Large intestine (tissue), 12 donors: ENCODE results near the gene LGALS1. TPM values are rescaled to one million over a fixed set of nuclear protein-coding genes. Genes with fewer than 3 reads are reported as not detected.

ENCODE experiments used
- DNase-seq, 2 donors: peaks; one replicate each; pipeline versions ENCODE4 v3.0.0 to v3.0.0-alpha.2; 2013
- H3K27ac ChIP-seq: one replicate; pipeline ENCODE4 v1.5.1; 2013; ENCODE audit warnings: low read length
- H3K27me3 ChIP-seq: 2 replicates; pipeline ENCODE4 v1.6.1; 2013; ENCODE audit warnings: low read length; ENCODE audit not compliant: control insufficient read depth, insufficient read depth
- H3K36me3 ChIP-seq: 2 replicates; pipeline ENCODE4 v1.6.1; 2013; ENCODE audit warnings: low read length; ENCODE audit not compliant: control insufficient read depth, insufficient read depth
- H3K4me1 ChIP-seq: one replicate; pipeline ENCODE4 v1.6.1; 2013; ENCODE audit warnings: low read length; ENCODE audit not compliant: control insufficient read depth, insufficient read depth
- H3K4me3 ChIP-seq: one replicate; pipeline ENCODE4 v1.5.1; 2013; ENCODE audit warnings: low read length
- H3K9me3 ChIP-seq: one replicate; pipeline ENCODE4 v1.6.1; 2013; ENCODE audit warnings: mild to moderate bottlenecking, low read depth, low read length, moderate library complexity; ENCODE audit not compliant: control insufficient read depth
- WGBS: methylation state at CpG from one replicate; pipeline ENCODE4 v1.1.5; 2013; ENCODE audit warnings: low lambda C conversion rate; ENCODE audit not compliant: insufficient coverage; 5-methylcytosine and 5-hydroxymethylcytosine counted together
- long read RNA-seq, 11 donors: transcript quantifications; one replicate each; lab custom pipeline, GENCODE V29; 2026
- polyA plus RNA-seq: library from polyadenylated mRNA; unstranded; fragments of 120-200 nt; gene quantifications from one replicate; pipeline ENCODE4 v1.2.1, GENCODE V29; 2013

Gene LGALS1
- 644 TPM for polyA plus RNA-seq
- long read RNA-seq, donor 1, transcript LGALS1-201 (4 exons, 560 nt), result major isoform, 123 of 149 reads
- long read RNA-seq, donor 1, partial matches to known transcripts, result 11 of 149 reads
- long read RNA-seq, donor 1, other reads (novel, unspliced or antisense), result 12 of 149 reads
- long read RNA-seq, donor 2, transcript LGALS1-201 (4 exons, 560 nt), result major isoform, 236 of 315 reads
- long read RNA-seq, donor 2, partial matches to known transcripts, result 66 of 315 reads
- long read RNA-seq, donor 2, other reads (novel, unspliced or antisense), result 10 of 315 reads
- long read RNA-seq, donor 3, transcript LGALS1-201 (4 exons, 560 nt), result major isoform, 257 of 343 reads
- long read RNA-seq, donor 3, partial matches to known transcripts, result 65 of 343 reads
- long read RNA-seq, donor 3, other reads (novel, unspliced or antisense), result 17 of 343 reads
- long read RNA-seq, donor 4, transcript LGALS1-201 (4 exons, 560 nt), result major isoform, 14 of 15 reads
- long read RNA-seq, donor 4, partial matches to known transcripts, result 0 of 15 reads
- long read RNA-seq, donor 4, other reads (novel, unspliced or antisense), result 0 of 15 reads
- long read RNA-seq, donor 5, transcript LGALS1-201 (4 exons, 560 nt), result major isoform, 310 of 386 reads
- long read RNA-seq, donor 5, partial matches to known transcripts, result 56 of 386 reads
- long read RNA-seq, donor 5, other reads (novel, unspliced or antisense), result 15 of 386 reads
- long read RNA-seq, donor 6, transcript LGALS1-201 (4 exons, 560 nt), result major isoform, 228 of 315 reads
- long read RNA-seq, donor 6, partial matches to known transcripts, result 77 of 315 reads
- long read RNA-seq, donor 6, other reads (novel, unspliced or antisense), result 7 of 315 reads
- long read RNA-seq, donor 7, transcript LGALS1-201 (4 exons, 560 nt), result major isoform, 364 of 475 reads
- long read RNA-seq, donor 7, partial matches to known transcripts, result 93 of 475 reads
- long read RNA-seq, donor 7, other reads (novel, unspliced or antisense), result 16 of 475 reads
- long read RNA-seq, donor 8, transcript LGALS1-201 (4 exons, 560 nt), result major isoform, 444 of 527 reads
- long read RNA-seq, donor 8, partial matches to known transcripts, result 57 of 527 reads
- long read RNA-seq, donor 8, other reads (novel, unspliced or antisense), result 24 of 527 reads
- long read RNA-seq, donor 9, transcript LGALS1-201 (4 exons, 560 nt), result major isoform, 380 of 471 reads
- long read RNA-seq, donor 9, partial matches to known transcripts, result 64 of 471 reads
- long read RNA-seq, donor 9, other reads (novel, unspliced or antisense), result 22 of 471 reads
- long read RNA-seq, donor 10, transcript LGALS1-201 (4 exons, 560 nt), result major isoform, 224 of 287 reads
- long read RNA-seq, donor 10, partial matches to known transcripts, result 40 of 287 reads
- long read RNA-seq, donor 10, other reads (novel, unspliced or antisense), result 22 of 287 reads
- long read RNA-seq, donor 11, transcript LGALS1-201 (4 exons, 560 nt), result major isoform, 257 of 321 reads
- long read RNA-seq, donor 11, partial matches to known transcripts, result 43 of 321 reads
- long read RNA-seq, donor 11, other reads (novel, unspliced or antisense), result 19 of 321 reads

DNA sequence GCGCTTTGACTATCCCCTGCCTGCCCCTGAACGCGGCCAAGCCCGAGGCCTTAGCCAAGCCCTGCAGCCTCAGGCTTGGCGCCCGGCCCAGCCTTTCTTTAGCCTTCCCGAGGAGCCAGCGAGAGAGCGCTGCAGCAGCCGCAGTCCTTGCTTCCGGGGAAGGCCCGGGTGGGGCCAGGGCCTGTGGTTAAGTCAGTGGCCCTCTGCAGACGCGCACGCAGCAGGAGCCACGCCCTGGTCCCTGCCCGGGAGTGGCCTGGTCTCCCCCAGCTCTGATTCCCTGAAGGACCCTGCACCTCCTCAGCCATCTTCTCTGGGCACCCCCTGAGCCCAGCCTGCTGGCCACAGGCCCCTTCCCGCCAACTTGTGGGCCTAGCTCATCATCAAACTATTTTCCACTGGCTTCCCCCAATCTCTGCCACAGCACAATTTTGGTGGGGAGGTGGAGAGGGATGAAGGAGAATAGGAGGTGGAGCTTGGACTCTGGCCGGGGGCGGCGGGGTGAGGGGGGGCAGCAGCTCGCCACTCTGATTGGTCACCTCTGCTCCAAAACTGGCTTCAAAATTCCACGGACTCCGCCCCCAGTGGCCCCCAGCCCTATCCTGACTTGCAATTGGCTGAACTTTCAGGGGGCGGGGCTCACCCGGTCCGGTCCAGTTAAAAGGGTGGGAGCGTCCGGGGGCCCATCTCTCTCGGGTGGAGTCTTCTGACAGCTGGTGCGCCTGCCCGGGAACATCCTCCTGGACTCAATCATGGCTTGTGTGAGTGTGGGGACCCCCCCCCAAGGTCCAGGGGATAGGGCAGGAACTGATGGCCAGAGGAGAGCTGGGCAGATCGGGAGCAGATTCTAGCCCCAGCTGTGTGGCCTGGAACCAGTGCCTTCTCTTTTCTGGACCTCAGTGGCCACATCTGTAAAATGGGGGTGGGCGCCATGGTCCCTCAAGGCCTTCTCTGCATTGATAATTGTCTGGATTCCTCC is at the start of gene LGALS1:
LGALS1 (plus strand) TSS at position 686 of the 979 bp plus-strand sequence; CDS start at position 753, 67 bp downstream.
- H3K9me3 ChIP-seq, result peaks cover 3% of the 10 kb centered on the region
- no CpG with 5 or more reads among the region's 34 CpGs for WGBS
- peak within 1 kb of the TSS; percentile 89 for H3K27ac ChIP-seq
- H3K27me3 ChIP-seq, result no peaks in the 10 kb centered on the region
- H3K4me3 ChIP-seq, result peak within 1 kb of the TSS; percentile 52
- DNase-seq, result peak; percentile 85 to 91
- H3K36me3 ChIP-seq, result peaks cover 9% of the 10 kb centered on the region
- peaks cover 19% of the 10 kb centered on the region for H3K4me1 ChIP-seq

- Histone ChIP-seq H3K27me3 (no peaks in the 10 kb centered on the region), H3K27ac (no peak overlapping the region), H3K4me1 (peaks cover 25% of the 10 kb centered on the region), H3K36me3 (peaks cover 71% of the 10 kb centered on the region), H3K4me3 (no peak overlapping the region), H3K9me3 (no peaks in the 10 kb centered on the region)
- DNase-seq, result no peak
- no CpG with 5 or more reads among the region's 14 CpGs for WGBS
Measured at GRCh38 chr22:37625737-37626136, 49.7 kb upstream of the LGALS1 start.

DNA sequence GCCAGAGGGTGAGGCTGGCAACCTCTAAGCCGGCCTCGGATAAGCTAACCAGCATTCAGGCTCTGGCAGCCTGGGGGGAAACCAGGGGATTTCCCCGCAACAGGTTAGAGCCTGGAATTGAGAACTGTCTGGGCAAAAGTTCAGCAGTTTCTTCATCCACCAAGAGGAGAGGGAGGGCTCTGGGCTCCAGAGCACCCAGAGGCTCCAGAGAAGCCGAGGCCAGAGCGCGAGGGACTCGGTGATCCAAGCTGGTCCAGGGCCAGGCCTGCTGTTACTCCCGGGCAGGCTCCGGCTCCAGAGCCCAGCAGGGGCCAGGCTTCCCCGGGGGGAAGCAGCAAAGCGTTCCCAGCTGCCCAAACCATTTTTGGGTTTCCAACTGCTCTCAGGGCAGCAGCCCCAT is 49.3 kb upstream of the LGALS1 start:
- H3K27me3 ChIP-seq, result no peaks in the 10 kb centered on the region
- no peak overlapping the region for H3K4me3 ChIP-seq
- H3K9me3 ChIP-seq, result no peaks in the 10 kb centered on the region
- H3K27ac ChIP-seq, result no peak overlapping the region
- WGBS, result no CpG with 5 or more reads among the region's 11 CpGs
- H3K36me3 ChIP-seq, result peaks cover 67% of the 10 kb centered on the region
- H3K4me1 ChIP-seq, result peaks cover 28% of the 10 kb centered on the region
- DNase-seq, result peak in 1 of 2 donors; percentile 62

DNA sequence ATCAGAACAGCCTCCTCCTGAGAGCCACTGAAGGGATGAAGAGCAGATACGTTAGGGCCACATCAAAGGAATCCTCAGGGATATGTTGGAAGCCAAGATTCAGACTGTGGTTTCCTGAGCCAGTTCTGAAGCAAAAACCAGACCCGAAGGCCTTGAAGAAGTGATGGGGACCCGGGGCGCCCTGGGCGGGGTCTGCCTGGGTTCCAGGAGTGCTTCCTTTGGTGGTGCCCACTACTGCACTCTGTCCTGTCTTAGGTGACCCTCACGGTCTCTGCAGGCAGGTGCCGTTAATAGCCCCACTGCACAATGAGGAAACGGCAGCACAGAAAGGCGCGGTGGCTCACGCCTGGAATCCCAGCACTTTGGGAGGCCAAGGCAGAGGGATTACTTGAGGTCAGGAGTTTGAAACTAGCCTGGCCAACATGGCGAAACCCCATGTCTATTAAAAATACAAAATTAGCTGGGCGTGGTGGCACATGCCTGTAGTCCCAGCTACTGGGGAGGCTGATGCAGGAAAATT is 48.8 kb upstream of the LGALS1 start:
- peaks cover 33% of the 10 kb centered on the region for H3K4me1 ChIP-seq
- H3K27ac ChIP-seq, result no peak overlapping the region

GRCh38 chr22:37627121-37627520 is 48.3 kb upstream of the LGALS1 start:
- peaks cover 38% of the 10 kb centered on the region for H3K4me1 ChIP-seq
- no peaks in the 10 kb centered on the region for H3K9me3 ChIP-seq
- no peaks in the 10 kb centered on the region for H3K27me3 ChIP-seq
- no CpG with 5 or more reads among the region's 7 CpGs for WGBS
- no peak for DNase-seq
- H3K36me3 ChIP-seq, result peaks cover 69% of the 10 kb centered on the region
- no peak overlapping the region for H3K4me3 ChIP-seq
- H3K27ac ChIP-seq, result no peak overlapping the region

More for the DNA sequence above, 48.8 kb upstream of the LGALS1 start:
- Histone ChIP-seq H3K4me3 (no peak overlapping the region), H3K36me3 (peaks cover 65% of the 10 kb centered on the region), H3K27me3 (no peaks in the 10 kb centered on the region), H3K9me3 (no peaks in the 10 kb centered on the region)
- WGBS, result no CpG with 5 or more reads among the region's 13 CpGs
- DNase-seq, result no peak

GRCh38 chr22:37627545-37627944 is 47.9 kb upstream of the LGALS1 start:
- 80% methylated on average over 1 of the region's 6 CpGs for WGBS
- Histone ChIP-seq H3K27me3 (no peaks in the 10 kb centered on the region), H3K36me3 (peaks cover 71% of the 10 kb centered on the region), H3K4me1 (peaks cover 42% of the 10 kb centered on the region), H3K9me3 (no peaks in the 10 kb centered on the region), H3K4me3 (no peak overlapping the region), H3K27ac (no peak overlapping the region)
- no peak for DNase-seq

DNA sequence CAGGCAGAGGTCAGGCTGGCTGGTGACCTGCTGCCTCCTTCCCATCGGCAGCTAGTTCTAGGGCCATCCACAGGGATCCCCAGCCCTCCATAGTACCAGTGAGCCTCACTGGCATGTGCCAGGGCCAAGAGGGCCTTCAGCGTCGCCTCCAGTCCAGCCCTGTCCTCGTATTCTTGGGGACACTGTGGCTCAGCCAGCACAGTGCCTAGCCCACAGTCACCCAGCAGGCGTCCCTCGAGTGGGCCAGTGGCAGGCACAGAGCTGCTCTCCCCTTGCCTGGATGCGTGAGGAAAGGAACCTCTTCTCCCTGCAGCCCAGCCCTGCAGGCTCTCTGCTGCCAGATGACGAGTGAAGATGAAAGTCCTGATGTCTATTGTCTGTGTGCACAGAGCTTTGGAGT is 46.6 kb upstream of the LGALS1 start:
- H3K27ac ChIP-seq, result no peak overlapping the region
- DNase-seq, result no peak
- no CpG with 5 or more reads among the region's 8 CpGs for WGBS
- no peaks in the 10 kb centered on the region for H3K9me3 ChIP-seq
- no peaks in the 10 kb centered on the region for H3K27me3 ChIP-seq
- no peak overlapping the region for H3K4me3 ChIP-seq
- peaks cover 50% of the 10 kb centered on the region for H3K4me1 ChIP-seq
- H3K36me3 ChIP-seq, result peaks cover 65% of the 10 kb centered on the region

DNA sequence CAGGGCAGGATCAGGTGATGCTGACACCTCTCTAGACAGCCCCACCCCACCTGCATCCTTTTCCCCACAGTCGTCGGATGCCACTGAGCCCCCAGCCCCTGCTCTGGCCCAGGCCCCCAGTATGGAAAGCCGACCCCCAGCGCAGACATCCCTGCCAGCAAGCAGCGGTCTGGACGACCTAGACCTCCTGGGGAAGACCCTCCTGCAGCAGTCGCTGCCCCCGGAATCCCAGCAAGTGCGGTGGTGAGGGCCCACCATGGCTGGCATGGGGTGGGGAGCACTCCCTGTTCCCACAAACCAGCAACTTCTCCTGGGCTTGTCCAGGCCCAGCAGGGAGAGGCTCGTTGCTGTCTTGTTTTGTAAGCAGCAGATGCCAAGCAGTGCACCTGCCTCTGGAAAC is 45.5 kb upstream of the LGALS1 start:
- Histone ChIP-seq H3K4me3 (no peak overlapping the region), H3K27ac (no peak overlapping the region), H3K9me3 (no peaks in the 10 kb centered on the region), H3K27me3 (no peaks in the 10 kb centered on the region), H3K36me3 (peaks cover 55% of the 10 kb centered on the region), H3K4me1 (peaks cover 59% of the 10 kb centered on the region)
- WGBS, result no CpG with 5 or more reads among the region's 10 CpGs
- no peak for DNase-seq
